ENCODE measurements around the gene CERS5.
"Not testable (repeated sequence)": the region's sequence is repeated elsewhere in the genome, so short reads cannot be mapped to it uniquely, and the experiment has no call there.

CERS5 gene

GRCh38 chr12:50185970-50186663 lies 18.9 kb upstream of the CERS5 start:
- DNase-seq: peak; percentile 72 to 91

- peak; percentile 38 to 80 for DNase-seq
Observed at GRCh38 chr12:50185301-50185895, 18.2 kb upstream of the CERS5 start.

- no peak for DNase-seq
Observed at GRCh38 chr12:50184261-50184660, 17.1 kb upstream of the CERS5 start.

- DNase-seq: no peak
Observed at GRCh38 chr12:50182461-50182860, 15.3 kb upstream of the CERS5 start.

GRCh38 chr12:50181691-50182090 lies 14.5 kb upstream of the CERS5 start:
- no peak for DNase-seq

- DNase-seq: no peak
Observed at GRCh38 chr12:50175716-50176026, 8.5 kb upstream of the CERS5 start.

- DNase-seq: peak; percentile 63
Observed at GRCh38 chr12:50174971-50175715, 8.0 kb upstream of the CERS5 start.

- no peak for DNase-seq
Observed at GRCh38 chr12:50166799-50167048, 445 bp downstream of the CERS5 start.

GRCh38 chr12:50164963-50165362 lies 2.2 kb downstream of the CERS5 start:
- DNase-seq: no peak

- no peak for DNase-seq
Observed at GRCh38 chr12:50162230-50162629, 4.9 kb downstream of the CERS5 start.

- no peak for DNase-seq
Observed at GRCh38 chr12:50160643-50161042, 6.5 kb downstream of the CERS5 start.

- no peak for DNase-seq
Observed at GRCh38 chr12:50157259-50157658, 9.9 kb downstream of the CERS5 start.

- no peak for DNase-seq
Observed at GRCh38 chr12:50156641-50157040, 10.5 kb downstream of the CERS5 start.

GRCh38 chr12:50154947-50155346 lies 12.2 kb downstream of the CERS5 start:
- not testable (repeated sequence) for DNase-seq

- no peak for DNase-seq
Observed at GRCh38 chr12:50151047-50151687, 16.0 kb downstream of the CERS5 start.

- no peak for DNase-seq
Observed at GRCh38 chr12:50149311-50149710, 17.9 kb downstream of the CERS5 start.

- DNase-seq: not testable (repeated sequence)
Observed at GRCh38 chr12:50148011-50148410, 19.2 kb downstream of the CERS5 start.

GRCh38 chr12:50147281-50147680 lies 19.9 kb downstream of the CERS5 start:
- DNase-seq: no peak

- DNase-seq: no peak
Observed at GRCh38 chr12:50145439-50145838, 21.7 kb downstream of the CERS5 start.

- no peak for DNase-seq
Observed at GRCh38 chr12:50142993-50143392, 24.2 kb downstream of the CERS5 start.

- no peak for DNase-seq
Observed at GRCh38 chr12:50132505-50133135, 34.5 kb downstream of the CERS5 start.

- no peak for DNase-seq
Observed at GRCh38 chr12:50129290-50129689, 37.9 kb downstream of the CERS5 start.

- no peak for DNase-seq
Observed at GRCh38 chr12:50127546-50127945, 39.6 kb downstream of the CERS5 start.

- no peak for DNase-seq
Observed at GRCh38 chr12:50123203-50123602, 44.0 kb downstream of the CERS5 start.

Measured in NCI-H2081 (cell line).